OCI-LY7 (cell line): ENCODE results near the gene CAPN10.

Experiments used
- CTCF ChIP-seq: fragments of 200-600 bp; sonication (generic); conservative IDR thresholded peaks from 2 replicates; pipeline ENCODE4 v1.5.1; 2014; ENCODE audit warnings: mild to moderate bottlenecking, antibody characterized with exemption, low read length, moderate library complexity, mixed read lengths
- EZH2phosphoT487 ChIP-seq: fragments of 200-600 bp; sonication (generic); IDR thresholded peaks from 2 replicates; pipeline ENCODE4 v1.6.1; 2018; ENCODE audit warnings: low read depth, borderline replicate concordance, mild to moderate bottlenecking, mixed run types, antibody characterized with exemption, low read length, moderate library complexity, mixed read lengths

DNA sequence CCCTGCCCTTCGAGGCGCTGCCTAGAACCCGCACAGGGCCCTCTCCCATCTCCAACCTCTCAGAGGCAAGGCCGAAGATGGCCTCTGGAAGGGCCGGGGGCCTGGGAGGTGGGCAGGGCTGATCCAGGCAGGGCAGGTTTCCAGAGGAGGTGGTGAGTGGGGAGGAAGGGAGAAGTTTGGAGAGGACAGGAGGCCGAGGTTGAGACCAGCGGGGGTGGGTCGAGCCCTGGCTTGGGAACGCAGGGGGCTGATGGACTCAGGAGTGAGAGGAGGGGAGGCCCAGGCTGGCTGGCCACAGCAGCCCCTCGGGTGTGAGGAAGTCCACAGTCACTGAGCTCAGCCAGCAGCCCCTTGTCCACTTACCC lies 10.5 kb downstream of the CAPN10 start:
- TF ChIP-seq CTCF (no peak), EZH2phosphoT487 (no peak)
